Measurements from ENCODE around the gene PML.
A peak's percentile ranks its signal among the peaks of the same experiment; 100 is the strongest.
"Not testable (repeated sequence)": the region's sequence is repeated elsewhere in the genome, so short reads cannot be mapped to it uniquely, and the experiment has no call there.

PML gene

GRCh38 chr15:74042603-74043424 is 48.3 kb downstream of the PML start:
- DNase-seq: no peak

DNA sequence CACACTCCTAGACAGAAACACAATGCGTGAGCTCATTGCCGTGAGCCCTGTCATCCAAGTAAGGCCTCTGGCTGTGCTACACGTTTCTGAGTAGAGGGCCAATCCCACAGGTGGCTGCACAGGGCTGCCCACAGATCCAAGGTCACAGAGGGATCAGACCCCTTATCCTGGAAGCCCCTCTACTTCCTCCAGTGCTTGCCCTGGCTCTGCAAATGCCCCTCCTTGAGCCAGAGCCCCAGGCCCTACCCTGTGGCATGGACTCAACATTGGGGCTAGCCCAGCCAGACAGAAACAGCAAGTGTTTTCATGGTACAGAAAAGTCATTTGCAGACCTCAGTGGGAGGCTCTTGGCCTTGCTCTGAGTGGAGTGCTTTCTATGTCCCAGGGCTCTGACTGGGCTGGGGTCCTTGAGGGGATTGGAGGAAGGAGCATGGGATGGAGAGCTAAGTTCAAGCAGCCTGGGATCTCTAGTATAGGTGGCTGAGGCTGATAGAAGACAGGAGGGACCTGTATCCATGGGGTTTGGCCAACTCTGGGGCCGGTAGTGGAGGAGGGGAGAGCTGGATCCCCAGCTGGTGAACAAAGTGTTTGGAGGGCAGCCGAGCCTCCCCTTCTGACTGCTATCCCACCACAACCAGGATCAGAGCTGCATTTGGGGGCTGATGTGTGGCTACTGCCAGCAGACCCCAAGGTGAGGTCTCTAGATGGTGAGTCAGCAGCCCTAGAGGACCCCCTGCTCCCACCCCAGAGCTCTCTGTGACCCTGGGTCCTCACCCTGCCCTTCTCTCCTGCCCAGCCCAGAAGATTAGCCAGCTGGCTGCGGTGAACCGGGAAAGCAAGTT is 49.1 kb downstream of the PML start:
- no peak for DNase-seq

- DNase-seq: no peak
These were observed 50.0 kb downstream of the PML start for GRCh38 chr15:74044267-74045110.

DNA sequence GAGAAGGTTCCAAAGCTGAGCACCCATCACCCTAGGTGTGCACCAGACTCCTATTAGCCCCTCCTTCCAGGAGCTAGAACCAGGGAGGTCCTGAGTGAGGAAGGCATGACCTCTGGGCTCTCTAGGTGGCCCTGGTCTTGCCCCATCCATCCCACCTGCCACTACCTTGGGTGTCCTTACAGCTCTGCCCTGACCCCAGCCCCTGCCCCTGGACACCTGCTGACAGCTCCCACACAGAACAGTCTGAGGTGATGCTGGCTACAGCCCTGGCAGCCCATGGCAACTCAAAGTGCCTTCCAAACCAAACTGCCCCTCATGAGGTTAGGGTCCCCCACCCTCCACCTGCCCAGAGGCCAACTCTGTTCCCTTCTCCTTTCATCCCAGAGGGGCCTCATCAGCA is 50.7 kb downstream of the PML start:
- DNase-seq: no peak

DNA sequence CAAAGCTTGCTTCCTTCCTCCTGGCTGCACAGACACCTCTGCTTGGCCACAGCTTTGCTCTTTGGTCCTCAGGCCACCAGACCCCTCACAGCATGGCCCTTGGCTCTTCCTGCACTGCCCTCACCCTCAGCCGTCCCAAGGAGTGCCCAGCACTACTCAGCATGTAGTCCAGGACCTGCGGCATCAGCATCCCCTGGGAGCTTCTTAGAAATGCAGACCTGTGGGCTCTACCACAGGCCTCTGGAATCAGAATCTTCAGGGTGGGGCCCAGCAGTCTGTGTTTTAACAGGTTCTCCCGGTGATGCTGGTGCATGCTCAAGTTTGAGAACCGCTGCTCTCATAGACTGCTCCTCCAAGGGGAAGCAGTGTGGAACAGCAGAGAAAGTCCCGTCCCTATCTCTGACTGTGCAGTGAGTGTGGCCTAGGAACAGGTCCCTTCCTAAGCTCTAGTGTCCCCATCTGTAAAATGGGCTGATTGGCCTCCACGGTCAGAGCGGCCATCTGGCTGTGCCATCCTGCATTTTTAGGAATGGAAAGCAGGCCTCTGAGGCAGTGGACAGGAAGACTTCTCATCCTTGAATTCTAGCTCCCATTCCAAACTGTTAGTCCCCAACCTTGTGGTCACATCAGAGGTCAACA is 51.2 kb downstream of the PML start:
- no peak for DNase-seq

DNA sequence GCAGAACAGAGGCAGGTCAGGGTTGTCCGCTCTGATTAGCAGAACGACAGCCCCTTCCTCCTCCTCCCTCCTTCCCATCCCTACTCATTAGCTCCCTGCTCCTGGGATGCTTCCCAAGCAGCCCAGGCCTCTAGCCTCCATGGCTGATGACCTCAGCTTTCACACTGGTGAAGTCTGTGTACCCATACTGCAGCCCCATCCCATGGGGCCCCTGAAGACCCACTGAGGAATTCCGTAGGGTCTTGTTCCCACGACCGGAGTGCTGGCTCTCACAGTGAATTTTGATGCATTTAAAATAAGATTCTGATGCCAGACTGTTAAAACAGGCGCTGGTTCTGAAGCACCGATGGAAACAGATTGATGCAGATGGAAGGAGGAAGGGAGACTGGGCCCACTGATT is 51.8 kb downstream of the PML start:
- no peak for DNase-seq

GRCh38 chr15:74050127-74050526 is 55.6 kb downstream of the PML start:
- DNase-seq: no peak

GRCh38 chr15:74050556-74051234 is 56.2 kb downstream of the PML start:
- no peak for DNase-seq

GRCh38 chr15:74052271-74053260 is 58.0 kb downstream of the PML start:
- not testable (repeated sequence) for DNase-seq

GRCh38 chr15:74053517-74053916 is 59.0 kb downstream of the PML start:
- no peak for DNase-seq

DNA sequence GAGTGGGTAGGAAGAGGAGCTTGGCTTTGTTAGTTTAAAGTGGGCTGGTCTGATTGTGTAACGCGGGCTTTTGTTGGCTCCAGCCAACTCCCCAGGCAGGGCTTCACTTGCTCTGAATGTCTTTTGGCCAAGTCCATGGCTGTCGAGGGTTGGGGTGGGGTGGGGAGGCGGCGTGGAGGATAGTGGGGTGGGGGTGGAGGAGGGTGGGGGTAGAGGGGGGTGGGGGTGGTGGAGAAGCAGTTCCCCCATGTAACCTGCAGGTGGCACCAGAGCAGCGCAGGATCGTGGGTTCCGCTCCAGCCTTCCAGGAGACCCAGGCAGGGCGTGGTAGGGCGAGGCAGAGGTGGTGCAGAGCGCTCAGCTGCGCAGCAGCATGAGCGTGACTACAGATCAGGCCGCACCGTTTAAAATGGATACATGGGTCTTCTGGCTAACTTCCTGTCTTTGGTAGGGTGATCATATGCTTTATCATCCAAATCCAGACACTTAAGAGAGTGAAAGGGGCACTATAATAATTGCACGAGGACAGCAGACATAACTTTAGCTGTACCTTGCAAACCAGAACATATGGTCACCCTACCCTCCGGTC is 59.5 kb downstream of the PML start:
- DNase-seq: peak; percentile 15

DNA sequence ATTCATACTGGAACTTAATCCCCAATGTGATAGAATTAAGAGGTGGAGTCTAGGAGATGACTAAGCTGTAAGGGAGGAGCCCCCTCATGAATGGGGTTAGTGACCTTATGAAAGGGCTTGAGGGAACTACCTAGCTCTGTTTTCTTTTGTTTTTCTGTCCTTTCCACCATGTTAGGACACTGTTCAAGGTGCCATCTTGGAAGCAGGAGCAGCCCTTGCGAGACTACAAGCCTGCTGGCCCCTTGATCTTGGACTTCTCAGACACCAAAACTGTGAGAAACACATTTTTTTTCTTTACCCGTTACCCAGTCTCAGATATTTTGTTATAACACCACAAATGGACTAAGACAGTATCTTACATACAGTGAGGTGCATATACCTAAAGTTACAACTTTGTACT is 61.3 kb downstream of the PML start:
- no peak for DNase-seq

GRCh38 chr15:74056330-74056729 is 61.8 kb downstream of the PML start:
- DNase-seq: not testable (repeated sequence)

DNA sequence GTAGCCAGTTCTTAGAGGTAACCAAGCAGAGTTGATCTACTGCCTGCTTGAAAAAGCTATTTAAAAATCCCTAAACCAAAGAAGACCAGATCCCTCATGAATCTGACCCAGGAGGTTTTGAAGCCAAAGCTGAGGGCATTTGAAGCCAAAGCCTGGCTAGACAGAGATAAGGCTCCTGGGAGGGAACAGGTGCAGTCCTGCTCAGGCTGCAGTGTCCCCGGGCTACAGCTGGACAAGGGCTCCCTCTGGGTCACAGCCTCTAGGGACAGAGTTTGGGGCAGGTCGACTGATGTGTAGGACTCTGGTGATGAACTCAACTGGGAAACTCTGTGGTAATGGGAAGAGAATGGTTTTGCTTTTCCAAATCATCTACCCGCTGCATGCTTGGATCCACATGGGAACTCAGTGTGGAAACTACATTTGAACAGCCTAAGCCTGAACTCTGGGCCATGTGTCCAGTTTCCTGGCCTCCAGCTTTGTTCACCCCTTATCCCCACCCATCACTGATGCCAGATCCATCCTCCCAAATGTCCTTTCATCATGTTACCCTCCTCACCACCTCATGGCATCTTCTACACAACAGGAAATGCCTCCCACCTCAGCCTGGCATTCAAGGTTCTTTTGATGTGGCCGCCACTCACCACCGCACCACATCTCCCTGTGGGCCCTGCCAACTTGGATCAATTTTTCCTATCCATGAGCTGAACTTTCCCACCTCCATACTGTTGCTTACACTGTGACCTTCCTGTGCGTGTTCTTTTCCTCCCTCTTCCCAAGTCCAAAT is 64.7 kb downstream of the PML start:
- DNase-seq: not testable (repeated sequence)

DNA sequence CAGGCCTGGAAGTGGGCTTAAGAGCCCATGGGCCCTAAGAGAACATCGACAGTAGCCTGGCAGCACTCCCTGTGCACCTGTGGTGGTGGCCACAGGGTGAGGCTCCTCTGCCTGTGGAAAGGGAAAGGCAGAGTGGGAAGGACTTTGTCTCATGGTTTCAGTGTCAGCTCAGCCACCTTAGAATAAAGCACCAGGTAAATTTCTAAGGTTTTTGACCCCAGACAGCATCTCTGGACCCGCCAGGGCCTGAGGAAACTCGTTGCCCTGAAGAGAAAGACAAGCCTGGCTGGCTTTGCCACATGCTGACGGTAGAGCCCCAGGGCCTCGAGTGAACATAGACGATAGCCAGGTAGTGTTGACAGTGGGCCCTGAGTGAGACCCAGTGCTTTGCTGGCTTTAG is 65.7 kb downstream of the PML start:
- no peak for DNase-seq

DNA sequence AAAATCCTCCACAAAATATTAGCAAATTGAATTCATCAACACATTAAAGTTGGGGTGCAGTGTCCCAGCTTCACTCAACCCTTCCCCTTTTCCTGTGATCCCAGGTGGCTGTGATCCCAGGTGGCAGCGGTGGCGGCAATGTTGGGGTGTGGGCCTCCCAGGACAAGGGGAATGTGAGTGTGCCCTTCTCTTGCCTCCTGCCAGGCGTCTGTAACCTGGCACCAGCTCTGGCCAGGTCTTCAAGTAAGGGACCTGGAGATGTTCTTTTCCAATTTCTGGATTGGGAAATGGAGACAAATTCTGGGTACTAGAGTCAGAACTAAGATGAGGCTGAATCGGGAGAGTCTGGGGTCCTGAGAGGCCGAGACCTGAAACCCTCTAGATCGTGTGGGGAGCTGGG is 67.7 kb downstream of the PML start:
- no peak for DNase-seq

- no peak for DNase-seq
These were observed 68.2 kb downstream of the PML start for GRCh38 chr15:74062671-74063070.

DNA sequence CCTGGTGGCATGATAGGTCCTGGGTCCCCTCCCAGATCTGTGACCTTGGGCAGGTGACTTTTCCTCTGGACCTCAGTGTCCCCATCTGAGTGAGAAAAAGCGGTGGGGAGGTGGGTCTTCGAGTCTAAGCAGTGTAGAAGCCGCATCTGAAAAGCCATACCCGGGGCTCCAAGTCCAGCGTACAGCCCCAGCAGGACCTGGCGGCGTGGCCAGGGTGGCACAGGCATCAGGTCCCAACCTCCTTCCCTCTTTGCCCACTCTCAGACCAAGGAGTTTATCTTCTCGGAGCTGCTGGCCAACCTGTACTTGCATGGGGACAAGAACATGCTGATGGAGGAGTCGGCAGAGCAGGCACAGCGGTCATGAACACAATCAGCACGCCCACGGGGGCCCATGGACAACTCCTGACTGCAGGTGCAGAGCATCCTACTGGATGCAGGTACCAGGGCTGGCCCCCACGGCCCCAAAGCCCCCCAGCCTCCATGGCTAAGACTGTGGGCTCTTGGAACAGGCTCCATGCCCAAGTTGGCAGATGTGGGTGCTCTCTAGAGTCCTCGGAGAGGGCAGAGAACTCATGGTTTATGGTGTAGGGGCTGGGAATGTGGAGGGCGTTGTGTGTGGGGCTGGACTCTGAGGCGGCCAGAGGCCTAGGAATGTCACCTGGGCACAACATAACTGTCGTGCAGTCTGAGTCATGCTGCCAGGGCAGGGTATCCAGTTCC is 69.1 kb downstream of the PML start:
- not testable (repeated sequence) for DNase-seq

- DNase-seq: not testable (repeated sequence)
These were observed 69.7 kb downstream of the PML start for GRCh38 chr15:74064183-74064582.
